ENCODE data around the gene ZNRF2. TPM values are rescaled to one million over a fixed set of nuclear protein-coding genes. Genes with fewer than 3 reads are reported as not detected.

Gene ZNRF2
- total and polyA plus RNA-seq, 2 donors (not counting 3 experiments of a cell fraction or from before 2014, with no cell fraction given), result 1.4 to 5.9 TPM

DNA sequence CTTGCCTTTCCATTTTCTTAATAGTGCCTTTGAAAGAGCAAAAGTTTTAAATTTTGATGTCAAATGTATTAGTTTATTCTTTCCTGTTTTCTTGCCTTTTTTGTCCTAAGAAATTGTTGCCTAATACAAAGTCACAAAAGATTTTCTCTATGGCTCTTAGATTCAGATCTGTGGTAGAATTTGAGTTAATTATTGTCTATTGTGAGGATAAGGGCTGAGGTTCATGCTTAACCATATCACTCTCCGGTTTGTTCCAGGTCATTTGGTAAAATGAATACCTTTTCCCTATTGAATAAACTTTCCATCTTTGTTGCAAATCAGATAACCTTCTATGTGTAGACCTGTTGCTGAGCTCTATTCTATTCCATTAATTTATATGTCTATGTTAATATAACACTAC, 98.2 kb downstream of the ZNRF2 start:
- Histone ChIP-seq H2AFZ (ENCODE audit: low read depth, low read length) (no peak overlapping the region), H3K4me1 (ENCODE audit: control insufficient read depth, extremely low read depth, insufficient read depth, low read length) (no peaks in the 10 kb centered on the region), H3K36me3 (ENCODE audit: control insufficient read depth in 2 of 2, extremely low read depth in 1 of 2, insufficient read depth in 2 of 2, low read length in 2 of 2) (no peaks in the 10 kb centered on the region), H4K20me1 (replicated peaks; ENCODE audit: control insufficient read depth, extremely low read depth, insufficient read depth, low read length) (no peaks in the 10 kb centered on the region), H3K4me3 (replicated peaks in 1 of 3; ENCODE audit: insufficient read depth in 1 of 3, low read depth in 1 of 3, low read length in 3 of 3) (no peak overlapping the region), H3K9ac (replicated peaks; ENCODE audit: extremely low read depth, insufficient read depth, low read length) (no peak overlapping the region), H3K27ac (ENCODE audit: insufficient read depth, low read depth, low read length) (no peak overlapping the region), H3K4me2 (ENCODE audit: insufficient read depth, low read length) (no peak overlapping the region), H3K79me2 (ENCODE audit: control insufficient read depth, insufficient read depth, low read length) (no peaks in the 10 kb centered on the region), H3K9me3 (replicated peaks; ENCODE audit: control insufficient read depth, insufficient read depth, low read length) (no peaks in the 10 kb centered on the region), H3K9me1 (replicated peaks; ENCODE audit: control insufficient read depth, extremely low read depth, insufficient read depth, low read length) (no peaks in the 10 kb centered on the region), H3K27me3 (ENCODE audit: control insufficient read depth in 2 of 2, insufficient read depth in 2 of 2, low read length in 2 of 2) (no peaks in the 10 kb centered on the region)
- no peak for FAIRE-seq
- TF ChIP-seq POLR2A (IDR thresholded peaks at IDR 0.05; ENCODE audit: low read depth, low read length) (no peak), MAX (IDR thresholded peaks at IDR 0.05; ENCODE audit: insufficient read depth, insufficient read length) (no peak), FOS (IDR thresholded peaks at IDR 0.05; ENCODE audit: borderline replicate concordance, insufficient read depth, low read length) (no peak), EZH2 (IDR thresholded peaks at IDR 0.05; ENCODE audit: borderline replicate concordance, low read depth, low read length, severe bottlenecking) (no peak), JUN (IDR thresholded peaks at IDR 0.05; ENCODE audit: borderline replicate concordance, insufficient read depth, insufficient read length, low read depth) (no peak), GATA2 (IDR thresholded peaks at IDR 0.05; ENCODE audit: insufficient read depth, insufficient read length, low read depth, low read length) (no peak), MYC (IDR thresholded peaks at IDR 0.05; ENCODE audit: low read depth, low read length) (no peak), CTCF (IDR thresholded peaks at IDR 0.05; ENCODE audit: extremely low read depth in 1 of 2, insufficient read depth in 1 of 2, low read depth in 1 of 2, low read length in 2 of 2) (no peak), POLR2AphosphoS5 (IDR thresholded peaks at IDR 0.05; ENCODE audit: insufficient read depth, low read depth, low read length) (no peak)
- dilution Hi-C loops (cut with MboI; ENCODE audit: extremely low pct_ligation_motif_present, low sequenced_read_pairs) (no loop called here), intact Hi-C loops (cut with micrococcal nuclease) (no loop called here)
- CTCF ChIA-PET, result no interaction called here
- POLR2A ChIA-PET, result no interaction called here
- BruUV-seq (replicated peaks), result no TSS peak
- no peak for DNase-seq (ENCODE audit: low read depth, low spot score)

All from endothelial cell of umbilical vein (primary cell).